H1 (cell line): ENCODE results near the gene HK1. TPM values are rescaled to one million over a fixed set of nuclear protein-coding genes. Genes with fewer than 3 reads are reported as not detected.
"Not testable (repeated sequence)": the region's sequence is repeated elsewhere in the genome, so short reads cannot be mapped to it uniquely, and the experiment has no call there.

Experiments
- CTCF ChIA-PET: fragments of 300-600 bp; sonication (Branson Sonifier 250); formaldehyde crosslinking; loops from one replicate; lab custom pipeline; 2021; ENCODE audit not compliant: partially characterized antibody; lab: Charles Lee
- POLR2A ChIA-PET: fragments of 300-600 bp; sonication (Branson Sonifier 250); formaldehyde crosslinking; loops from one replicate; lab custom pipeline; 2021; ENCODE audit warnings: inconsistent platforms; ENCODE audit not compliant: partially characterized antibody; lab: Charles Lee
- DNase-seq, 2 experiments: peaks; one replicate each; pipeline versions ENCODE4 v3.0.0 to v3.0.0-alpha.2; 2010 to 2022; ENCODE audit warnings: low spot score in 2 of 2, low read depth in 1 of 2, mixed read lengths in 1 of 2
- FAIRE-seq: peaks from 2 replicates; lab custom pipeline; 2011; peaks lifted over from hg19 to GRCh38; lab: Jason Lieb, UNC
- H2AFZ ChIP-seq: 2 replicates; pipeline ENCODE4 v1.8.1; 2012; ENCODE audit warnings: low read length, inconsistent platforms
- H2AK5ac ChIP-seq: 2 replicates; pipeline ENCODE4 v1.6.1; 2013; ENCODE audit warnings: low read depth, low read length
- H2BK120ac ChIP-seq: replicated peaks from 2 replicates; pipeline ENCODE3; 2013; ENCODE audit warnings: low read depth, low read length, inconsistent platforms
- H2BK12ac ChIP-seq: 2 replicates; pipeline ENCODE4 v1.6.1; 2013; ENCODE audit warnings: low read depth, low read length
- H2BK15ac ChIP-seq: 2 replicates; pipeline ENCODE4 v1.6.1; 2013; ENCODE audit warnings: low read length
- H2BK20ac ChIP-seq: 2 replicates; pipeline ENCODE4 v1.6.1; 2013; ENCODE audit warnings: low read length
- H2BK5ac ChIP-seq: 2 replicates; pipeline ENCODE4 v1.6.1; 2013; ENCODE audit warnings: low read depth, low read length
- H3K14ac ChIP-seq: 2 replicates; pipeline ENCODE4 v1.6.1; 2013; ENCODE audit warnings: inconsistent platforms; ENCODE audit not compliant: insufficient read length
- H3K18ac ChIP-seq: 2 replicates; pipeline ENCODE4 v1.6.1; 2013; ENCODE audit warnings: low read length; ENCODE audit errors: extremely low read depth
- H3K23ac ChIP-seq: 2 replicates; pipeline ENCODE4 v1.6.1; 2013; ENCODE audit warnings: inconsistent platforms; ENCODE audit not compliant: insufficient read length
- H3K23me2 ChIP-seq: 2 replicates; pipeline ENCODE4 v1.6.1; 2013; ENCODE audit warnings: low read depth, low read length
- H3K27ac ChIP-seq: 2 replicates; pipeline ENCODE4 v1.6.1; 2011; ENCODE audit warnings: low read depth, low read length, inconsistent platforms
- H3K27me3 ChIP-seq, 4 experiments: replicated peaks in 1 of 4; 1 replicate in 1 of 4; 2 replicates in 3 of 4; pipeline versions ENCODE4 v1.6.1 to v1.8.1; 2011 to 2013; ENCODE audit warnings: low read length in 3 of 4, mild to moderate bottlenecking in 3 of 4, inconsistent platforms in 2 of 4, mixed read lengths in 2 of 4, moderate library complexity in 1 of 4; ENCODE audit not compliant: control insufficient read depth in 3 of 4, insufficient read depth in 3 of 4; ENCODE audit errors: extremely low read depth in 1 of 4
- H3K36me3 ChIP-seq, 4 experiments: 2 replicates each; pipeline versions ENCODE4 v1.6.1 to v1.8.1; 2011 to 2013; ENCODE audit warnings: mild to moderate bottlenecking in 4 of 4, low read length in 3 of 4, moderate library complexity in 2 of 4, control low read depth in 1 of 4, inconsistent platforms in 1 of 4; ENCODE audit not compliant: insufficient read depth in 4 of 4, control insufficient read depth in 2 of 4
- H3K4ac ChIP-seq: replicated peaks from 2 replicates; pipeline ENCODE3; 2013; ENCODE audit warnings: low read length, low read depth, mixed read lengths, inconsistent platforms; ENCODE audit not compliant: insufficient read length
- H3K4me1 ChIP-seq, 4 experiments: replicated peaks in 1 of 4; 1 replicate in 1 of 4; 2 replicates in 3 of 4; pipeline versions ENCODE4 v1.6.1 to v1.8.1; 2011 to 2013; ENCODE audit warnings: low read length in 3 of 4, inconsistent platforms in 2 of 4, mixed read lengths in 1 of 4; ENCODE audit not compliant: insufficient read depth in 4 of 4, control insufficient read depth in 3 of 4
- H3K4me2 ChIP-seq, 2 experiments: 2 replicates each; pipeline versions ENCODE4 v1.6.1 to v1.8.1; 2011 to 2013; ENCODE audit warnings: low read depth in 2 of 2, low read length in 2 of 2, control low read depth in 1 of 2, inconsistent platforms in 1 of 2, mild to moderate bottlenecking in 1 of 2; ENCODE audit not compliant: insufficient read depth in 1 of 2
- H3K4me3 ChIP-seq, 4 experiments: fragments of 200-600, 300-600 bp in 1 of 4; sonication (generic), shearing (Covaris generic), sonication (Bioruptor Twin) in 1 of 4; 2 replicates each; pipeline versions ENCODE4 v1.5.1 to v1.8.1; 2011 to 2016; ENCODE audit warnings: low read length in 4 of 4, low read depth in 3 of 4, control low read depth in 2 of 4, inconsistent platforms in 2 of 4, mild to moderate bottlenecking in 2 of 4, mixed read lengths in 1 of 4, moderate library complexity in 1 of 4; ENCODE audit not compliant: insufficient read depth in 2 of 4; ENCODE audit errors: extremely low read depth in 1 of 4
- H3K56ac ChIP-seq: replicated peaks from 2 replicates; pipeline ENCODE3; 2013; ENCODE audit warnings: low read depth, mild to moderate bottlenecking, mixed read lengths, low read length, inconsistent platforms; ENCODE audit not compliant: insufficient read length
- H3K79me1 ChIP-seq: 2 replicates; pipeline ENCODE4 v1.6.1; 2013; ENCODE audit warnings: low read depth, low read length, control low read depth
- H3K79me2 ChIP-seq, 2 experiments: 2 replicates each; pipeline versions ENCODE4 v1.6.1 to v1.8.1; 2012 to 2013; ENCODE audit warnings: low read length in 2 of 2, mild to moderate bottlenecking in 2 of 2, inconsistent platforms in 1 of 2; ENCODE audit not compliant: insufficient read depth in 2 of 2, control insufficient read depth in 1 of 2
- H3K9ac ChIP-seq, 4 experiments: replicated peaks in 1 of 4; 1 replicate in 1 of 4; 2 replicates in 3 of 4; pipeline versions ENCODE4 v1.6.1 to v1.8.1; 2011 to 2013; ENCODE audit warnings: low read depth in 3 of 4, low read length in 3 of 4, control low read depth in 2 of 4, mild to moderate bottlenecking in 2 of 4, moderate library complexity in 2 of 4, inconsistent platforms in 1 of 4; ENCODE audit errors: extremely low read depth in 1 of 4
- H3K9me3 ChIP-seq, 2 experiments: 2 replicates each; pipeline versions ENCODE4 v1.6.1 to v1.8.1; 2012 to 2013; ENCODE audit warnings: mild to moderate bottlenecking in 2 of 2, moderate library complexity in 2 of 2, control low read depth in 1 of 2, inconsistent platforms in 1 of 2, low read depth in 1 of 2, low read length in 1 of 2, mixed read lengths in 1 of 2; ENCODE audit not compliant: insufficient read depth in 2 of 2
- H4K20me1 ChIP-seq, 2 experiments: replicated peaks in 1 of 2; 2 replicates each; pipeline versions ENCODE3 to v1.8.1; 2011 to 2013; ENCODE audit warnings: inconsistent platforms in 2 of 2, low read length in 2 of 2, mild to moderate bottlenecking in 1 of 2; ENCODE audit not compliant: insufficient read depth in 2 of 2, control insufficient read depth in 1 of 2
- H4K5ac ChIP-seq: 2 replicates; pipeline ENCODE4 v1.6.1; 2013; ENCODE audit warnings: low read length, low read depth, mixed read lengths, inconsistent platforms; ENCODE audit not compliant: insufficient read length
- H4K8ac ChIP-seq: 2 replicates; pipeline ENCODE4 v1.8.0; 2013; ENCODE audit warnings: mild to moderate bottlenecking, moderate library complexity, low read length, inconsistent platforms; ENCODE audit not compliant: insufficient read depth; ENCODE audit errors: extremely low read depth
- H4K91ac ChIP-seq: replicated peaks from 2 replicates; pipeline ENCODE3; 2013; ENCODE audit warnings: low read length, mixed read lengths, inconsistent platforms; ENCODE audit not compliant: insufficient read length
- WGBS, 2 experiments: shearing (Covaris generic) in 1 of 2; methylation state at CpG; one replicate each; pipeline versions ENCODE4 v1.1.6 to v1.1.7; 2013 to 2015; ENCODE audit warnings: low lambda C conversion rate in 2 of 2, mixed read lengths in 2 of 2, inconsistent platforms in 1 of 2, low coverage in 1 of 2, missing lambda C conversion rate in 1 of 2; ENCODE audit not compliant: insufficient replicate concordance in 2 of 2, insufficient coverage in 1 of 2, insufficient read length in 1 of 2; ENCODE audit errors: extremely low coverage in 1 of 2, missing lambda C conversion rate in 1 of 2; 5-methylcytosine and 5-hydroxymethylcytosine counted together
- polyA plus RNA-seq, 7 experiments: library from polyadenylated mRNA; depleted of rRNA in 3 of 7; stranded (reverse) in 5 of 7; unstranded in 2 of 7; fragments of >200 nt in 5 of 7; fragments of 200-250 nt in 2 of 7; gene quantifications; 1 replicate in 5 of 7; 2 replicates in 1 of 7; 4 replicates in 1 of 7; pipeline versions ENCODE4 v1.2.1 to v1.2.3, GENCODE V29; 2011 to 2013; ENCODE audit warnings: missing spikeins in 2 of 7, mixed read lengths in 2 of 7
- total RNA-seq: library from RNA; stranded (reverse); fragmentation: NEBNext Ultra II Directional; extraction: Animal tissue kit (Norgen Biotek cat#: 25700); gene quantifications from 2 replicates; pipeline ENCODE4 v1.2.1, GENCODE V29; 2021

Gene HK1
- total and polyA plus RNA-seq, 2 of the 8 experiments (the other 6 are each of a cell fraction or from before 2014, with no cell fraction given), result 55.8 to 247 TPM

GRCh38 chr10:69450395-69450794, 172.1 kb downstream of the HK1 start:
- FAIRE-seq, H4K5ac ChIP-seq, H3K9me3 ChIP-seq, DNase-seq, H2BK12ac ChIP-seq, H2BK15ac ChIP-seq, H3K4me1 ChIP-seq, H3K18ac ChIP-seq, H3K14ac ChIP-seq, H2AK5ac ChIP-seq, POLR2A ChIA-PET, H2AFZ ChIP-seq, H4K8ac ChIP-seq, H3K56ac ChIP-seq, H2BK120ac ChIP-seq, H3K27ac ChIP-seq, H4K20me1 ChIP-seq, H4K91ac ChIP-seq, H3K4ac ChIP-seq, H3K79me2 ChIP-seq, H3K36me3 ChIP-seq, H2BK20ac ChIP-seq, H3K9ac ChIP-seq, H2BK5ac ChIP-seq, H3K79me1 ChIP-seq, H3K23ac ChIP-seq: not testable (repeated sequence)
- Histone ChIP-seq H3K4me2 (peak overlapping the region in 1 of 2 experiments; percentile 66; a peak in 3 of 4 replicates), H3K27me3 (peaks cover 8 to 26% (median 16%) of the 10 kb centered on the region in 4 experiments), H3K23me2 (peaks cover 11% of the 10 kb centered on the region), H3K4me3 (peak overlapping the region in 3 of 4 experiments; percentile 34 to 91 (median 49); a peak in 3 of 8 replicates)
- CTCF ChIA-PET, result interaction anchor here (0.6 to 8.7 kb wide), 27 partner anchors 10 to 446 kb away, joined by 3 to 150 read pairs (median 5); partner anchors contain the start of gene TACR2
- 85% methylated on average over 16 of the region's 16 CpGs; no CpG with 5 or more reads in 1 of the 2 experiments for WGBS, 2 experiments
